Measurements from ENCODE around the gene ODF2. TPM values are rescaled to one million over a fixed set of nuclear protein-coding genes. Genes with fewer than 3 reads are reported as not detected.
"Not testable (repeated sequence)": the region's sequence is repeated elsewhere in the genome, so short reads cannot be mapped to it uniquely, and the experiment has no call there.

Gene ODF2
- total RNA-seq, 2 donors from 2014 or later = 26.2 to 29.1 TPM

DNA sequence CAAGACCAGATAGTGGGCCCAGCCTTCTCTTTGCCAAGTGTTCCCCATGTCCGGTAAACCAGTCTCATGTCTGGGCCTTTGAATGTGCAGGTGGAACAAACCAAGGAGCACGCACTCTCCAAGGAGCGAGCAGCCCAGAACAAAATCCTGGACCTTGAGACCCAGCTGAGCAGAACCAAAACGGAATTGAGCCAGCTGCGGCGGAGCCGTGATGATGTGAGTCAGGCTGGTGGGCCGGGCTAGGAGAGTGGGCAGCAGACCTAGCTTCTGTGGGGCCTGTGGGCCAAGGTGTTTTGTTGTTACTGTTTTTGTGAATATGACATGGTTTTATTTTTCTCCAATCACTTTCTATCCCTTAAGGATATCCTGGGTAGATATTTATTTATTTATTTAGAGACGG, 43.1 kb downstream of the ODF2 start:
- Mint-ChIP-seq H3K4me1 (peaks cover 3% of the 10 kb centered on the region), H3K36me3 (ENCODE audit: low read depth) (peaks cover 3% of the 10 kb centered on the region), H3K27ac (no peak overlapping the region), H3K27me3 (no peaks in the 10 kb centered on the region), H3K4me3 (no peak overlapping the region)
- H3K9me3 ChIP-seq (ENCODE audit: control insufficient read depth, low read length, poor library complexity, severe bottlenecking) = no peaks in the 10 kb centered on the region
- DNase-seq (no peak), ATAC-seq (no peak)

DNA sequence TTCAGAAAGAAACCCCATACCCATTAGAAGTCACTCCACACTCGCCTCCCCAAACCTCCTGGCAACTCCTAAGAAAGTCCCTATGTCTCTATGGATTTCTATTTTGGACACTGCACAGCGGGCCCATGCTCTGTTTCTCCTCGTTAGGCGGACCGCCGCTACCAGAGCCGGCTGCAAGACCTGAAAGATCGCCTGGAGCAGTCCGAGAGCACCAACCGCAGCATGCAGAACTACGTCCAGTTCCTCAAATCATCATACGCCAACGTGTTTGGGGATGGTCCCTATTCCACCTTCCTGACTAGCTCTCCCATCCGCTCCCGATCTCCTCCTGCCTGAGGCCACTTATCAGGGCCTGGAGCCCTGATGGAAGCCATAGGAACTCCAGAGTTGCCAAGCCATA, 44.1 kb downstream of the ODF2 start:
- H3K36me3 Mint-ChIP-seq (ENCODE audit: low read depth) = peaks cover 3% of the 10 kb centered on the region
- no peak overlapping the region for H3K27ac Mint-ChIP-seq

DNA sequence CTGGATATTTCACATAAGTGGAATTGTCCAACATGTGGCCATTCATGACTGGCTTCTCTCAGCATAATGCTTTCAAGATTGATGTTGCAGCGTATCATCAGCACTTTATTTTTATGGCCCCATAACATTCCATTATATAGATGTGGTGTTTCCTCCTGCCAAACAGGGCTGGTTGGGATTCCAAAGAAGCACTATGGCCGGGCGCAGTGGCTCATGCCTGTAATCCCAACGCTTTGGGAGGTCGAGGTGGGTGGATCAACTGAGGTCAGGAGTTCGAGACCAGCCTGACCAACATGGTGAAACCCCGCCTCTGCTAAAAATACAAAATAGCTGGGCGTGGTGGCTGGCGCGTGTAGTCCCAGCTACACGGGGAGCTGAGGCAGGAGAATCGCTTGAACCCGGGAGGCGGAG, 47.6 kb downstream of the ODF2 start:
- not testable (repeated sequence) for H3K9me3 ChIP-seq (ENCODE audit: control insufficient read depth, low read length, poor library complexity, severe bottlenecking); DNase-seq; H3K36me3 Mint-ChIP-seq (ENCODE audit: low read depth); ATAC-seq; H3K27ac Mint-ChIP-seq; H3K27me3 Mint-ChIP-seq
- Mint-ChIP-seq H3K4me1 (peaks cover 13% of the 10 kb centered on the region), H3K4me3 (peak overlapping the region; percentile 49)

More for the DNA sequence above, 44.1 kb downstream of the ODF2 start:
- ATAC-seq (no peak), DNase-seq (no peak)
- no peaks in the 10 kb centered on the region for H3K9me3 ChIP-seq (ENCODE audit: control insufficient read depth, low read length, poor library complexity, severe bottlenecking)
- Mint-ChIP-seq H3K27me3 (no peaks in the 10 kb centered on the region), H3K4me3 (no peak overlapping the region), H3K4me1 (peaks cover 6% of the 10 kb centered on the region)

GRCh38 chr9:128503870-128504269, 48.1 kb downstream of the ODF2 start:
- peaks cover 3% of the 10 kb centered on the region for H3K36me3 Mint-ChIP-seq (ENCODE audit: low read depth)
- no peaks in the 10 kb centered on the region for H3K27me3 Mint-ChIP-seq
- no peak overlapping the region for H3K27ac Mint-ChIP-seq
- no peaks in the 10 kb centered on the region for H3K9me3 ChIP-seq (ENCODE audit: control insufficient read depth, low read length, poor library complexity, severe bottlenecking)
- peak overlapping the region; percentile 49 for H3K4me3 Mint-ChIP-seq
- DNase-seq = no peak
- H3K4me1 Mint-ChIP-seq = peaks cover 17% of the 10 kb centered on the region
- ATAC-seq = no peak

- DNase-seq (peak; percentile 96 to 99 (median 98)), ATAC-seq (peak; percentile 95)
- Mint-ChIP-seq H3K36me3 (ENCODE audit: low read depth) (peaks cover 3% of the 10 kb centered on the region), H3K27me3 (no peaks in the 10 kb centered on the region), H3K4me3 (peak within 1 kb of the TSS; percentile 98), H3K27ac (peak within 1 kb of the TSS; percentile 96), H3K4me1 (peaks cover 22% of the 10 kb centered on the region)
- no peaks in the 10 kb centered on the region for H3K9me3 ChIP-seq (ENCODE audit: control insufficient read depth, low read length, poor library complexity, severe bottlenecking)
Observed at GRCh38 chr9:128504485-128505413, 48.9 kb downstream of the ODF2 start, which contains the start of gene GLE1. GLE1 (plus strand) TSS chr9:128504719; CDS start chr9:128504806, 87 bp downstream.

- Mint-ChIP-seq H3K27me3 (no peaks in the 10 kb centered on the region), H3K36me3 (ENCODE audit: low read depth) (no peaks in the 10 kb centered on the region), H3K4me3 (peak overlapping the region; percentile 98), H3K27ac (peak overlapping the region; percentile 96), H3K4me1 (peaks cover 22% of the 10 kb centered on the region)
- no peaks in the 10 kb centered on the region for H3K9me3 ChIP-seq (ENCODE audit: control insufficient read depth, low read length, poor library complexity, severe bottlenecking)
- ATAC-seq (no peak), DNase-seq (no peak)
Observed at GRCh38 chr9:128505414-128505765, 49.6 kb downstream of the ODF2 start.

DNA sequence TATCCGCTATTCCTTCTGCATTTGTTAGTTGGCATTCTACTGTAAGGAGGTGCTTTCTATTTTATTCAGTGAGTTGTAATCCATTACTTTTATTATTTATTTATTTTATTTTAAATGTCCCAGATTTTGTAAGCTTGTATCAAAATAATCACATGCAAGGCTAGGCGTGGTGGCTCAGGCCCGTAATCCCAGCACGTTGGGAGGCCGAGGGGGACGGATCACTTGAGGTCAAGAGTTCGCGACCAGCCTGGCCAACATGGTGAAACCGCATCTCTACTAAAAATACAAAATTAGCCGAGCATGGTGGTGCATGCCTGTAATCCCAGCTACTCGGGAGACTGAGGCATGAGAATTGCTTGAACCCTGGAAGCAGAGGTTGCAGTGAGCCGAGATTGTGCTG, 50.1 kb downstream of the ODF2 start:
- Mint-ChIP-seq H3K4me1 (peaks cover 22% of the 10 kb centered on the region), H3K4me3 (peak overlapping the region; percentile 98), H3K27ac (peak overlapping the region; percentile 96)
- H3K9me3 ChIP-seq (ENCODE audit: control insufficient read depth, low read length, poor library complexity, severe bottlenecking); H3K36me3 Mint-ChIP-seq (ENCODE audit: low read depth); ATAC-seq; DNase-seq; H3K27me3 Mint-ChIP-seq: not testable (repeated sequence)

DNA sequence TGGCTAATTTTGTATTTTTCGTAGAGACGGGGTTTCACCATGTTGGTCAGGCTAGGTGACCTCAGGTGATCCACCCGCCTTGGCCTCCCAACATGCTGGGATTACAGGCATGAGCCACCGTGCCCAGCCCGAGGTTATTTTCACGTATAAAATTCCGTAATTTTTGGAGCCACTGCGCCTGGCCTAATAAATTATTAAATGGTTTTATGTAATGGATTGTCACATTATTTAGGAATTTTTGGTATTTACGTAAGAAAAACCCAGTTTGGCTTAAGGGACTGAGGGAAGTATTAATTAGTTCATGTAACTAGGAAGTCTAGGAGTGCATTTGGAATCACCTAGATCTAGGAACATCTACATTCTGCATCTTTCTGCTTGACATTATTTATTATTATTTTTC, 57.0 kb downstream of the ODF2 start:
- Mint-ChIP-seq H3K27me3 (no peaks in the 10 kb centered on the region), H3K36me3 (ENCODE audit: low read depth) (peaks cover 6% of the 10 kb centered on the region), H3K27ac (no peak overlapping the region), H3K4me1 (peaks cover 14% of the 10 kb centered on the region), H3K4me3 (no peak overlapping the region)
- ATAC-seq (no peak), DNase-seq (no peak)
- no peaks in the 10 kb centered on the region for H3K9me3 ChIP-seq (ENCODE audit: control insufficient read depth, low read length, poor library complexity, severe bottlenecking)

- peaks cover 8% of the 10 kb centered on the region for H3K36me3 Mint-ChIP-seq (ENCODE audit: low read depth)
- no peaks in the 10 kb centered on the region for H3K27me3 Mint-ChIP-seq
- H3K4me1 Mint-ChIP-seq = peaks cover 11% of the 10 kb centered on the region
- no peak for DNase-seq
- ATAC-seq = no peak
- no peaks in the 10 kb centered on the region for H3K9me3 ChIP-seq (ENCODE audit: control insufficient read depth, low read length, poor library complexity, severe bottlenecking)
- no peak overlapping the region for H3K4me3 Mint-ChIP-seq
- H3K27ac Mint-ChIP-seq = no peak overlapping the region
Observed at GRCh38 chr9:128521956-128522355, 66.2 kb downstream of the ODF2 start.

- peaks cover 9% of the 10 kb centered on the region for H3K4me1 Mint-ChIP-seq
- DNase-seq (no peak), ATAC-seq (no peak)
- H3K36me3 Mint-ChIP-seq (ENCODE audit: low read depth) = peaks cover 2% of the 10 kb centered on the region
- H3K4me3 Mint-ChIP-seq = no peak overlapping the region
- H3K27me3 Mint-ChIP-seq = no peaks in the 10 kb centered on the region
- H3K27ac Mint-ChIP-seq = no peak overlapping the region
- H3K9me3 ChIP-seq (ENCODE audit: control insufficient read depth, low read length, poor library complexity, severe bottlenecking) = no peaks in the 10 kb centered on the region
Observed at GRCh38 chr9:128523199-128523925, 67.6 kb downstream of the ODF2 start.

GRCh38 chr9:128526720-128527119, 70.9 kb downstream of the ODF2 start:
- no peak for ATAC-seq
- Mint-ChIP-seq H3K27ac (peak overlapping the region; percentile 3), H3K27me3 (no peaks in the 10 kb centered on the region), H3K36me3 (ENCODE audit: low read depth) (peaks cover 10% of the 10 kb centered on the region), H3K4me1 (peaks cover 3% of the 10 kb centered on the region), H3K4me3 (no peak overlapping the region)
- H3K9me3 ChIP-seq (ENCODE audit: control insufficient read depth, low read length, poor library complexity, severe bottlenecking) = no peaks in the 10 kb centered on the region
- DNase-seq = no peak

DNA sequence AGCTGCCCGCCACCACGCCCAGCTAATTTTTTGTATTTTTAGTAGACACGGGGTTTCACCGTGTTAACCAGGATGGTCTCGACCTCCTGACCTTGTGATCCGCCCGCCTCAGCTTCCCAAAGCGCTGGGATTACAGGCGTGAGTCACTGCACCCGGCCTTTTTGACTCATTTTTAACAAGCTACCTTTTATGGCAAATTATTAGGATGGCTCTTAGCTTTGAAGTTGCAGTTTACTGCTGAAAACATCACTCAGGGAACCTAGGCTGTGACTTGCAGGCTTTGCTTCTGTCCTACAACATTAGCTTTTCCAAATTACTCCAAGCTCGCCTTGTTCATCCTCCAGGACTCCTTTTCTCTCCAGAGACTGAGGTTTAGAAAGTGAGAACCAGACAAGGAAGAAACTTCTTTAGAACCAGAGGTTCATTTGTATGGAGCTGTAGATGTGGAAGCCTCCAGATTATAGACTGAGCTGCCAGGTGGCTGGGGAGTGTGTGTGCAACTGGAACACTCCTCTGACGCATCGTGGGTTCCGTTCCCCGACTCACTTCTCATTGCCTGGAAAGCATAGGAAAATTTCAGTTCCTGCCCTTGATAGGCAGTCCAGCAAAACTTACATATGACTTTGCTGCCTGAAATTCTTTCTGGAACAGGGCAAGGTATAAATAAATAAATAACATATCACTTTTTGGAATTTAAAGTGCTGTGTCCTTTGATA, 72.8 kb downstream of the ODF2 start:
- ATAC-seq (no peak), DNase-seq (no peak)
- Mint-ChIP-seq H3K27ac (peak overlapping the region; percentile 34), H3K36me3 (ENCODE audit: low read depth) (peaks cover 10% of the 10 kb centered on the region), H3K4me3 (no peak overlapping the region), H3K27me3 (no peaks in the 10 kb centered on the region), H3K4me1 (no peaks in the 10 kb centered on the region)
- no peaks in the 10 kb centered on the region for H3K9me3 ChIP-seq (ENCODE audit: control insufficient read depth, low read length, poor library complexity, severe bottlenecking)

- Mint-ChIP-seq H3K27ac (no peak overlapping the region), H3K36me3 (ENCODE audit: low read depth) (peaks cover 10% of the 10 kb centered on the region), H3K4me3 (no peak overlapping the region), H3K27me3 (no peaks in the 10 kb centered on the region), H3K4me1 (no peaks in the 10 kb centered on the region)
- ATAC-seq (no peak), DNase-seq (no peak)
- H3K9me3 ChIP-seq (ENCODE audit: control insufficient read depth, low read length, poor library complexity, severe bottlenecking) = no peaks in the 10 kb centered on the region
Observed at GRCh38 chr9:128529191-128529590, 73.4 kb downstream of the ODF2 start.
